K562 (cell line): ENCODE measurements around the gene KCNF1. TPM values are rescaled to one million over a fixed set of nuclear protein-coding genes. Genes with fewer than 3 reads are reported as not detected.

Source experiments
- ATAC-seq: fragments of 200-7000 bp; cut with Tn5 transposase; 3 replicates; pipeline ENCODE4 v1.9.1; 2020; ENCODE audit warnings: moderate library complexity
- BruUV-seq: library from RNA; stranded (reverse); fragments of 400-500 nt; replicated peaks from 2 replicates; lab custom pipeline; 2021; lab: Mats Ljungman, UMichigan
- CTCF ChIA-PET: fragments of 300-600 bp; formaldehyde crosslinking; extraction: SDS; loops from one replicate; lab custom pipeline; 2021; ENCODE audit warnings: low intra/inter-chr PET ratio; lab: Yijun Ruan, JAX
- POLR2A ChIA-PET: fragments of 300-600, 350-650 bp; sonication (Branson Sonifier 250); formaldehyde crosslinking; extraction: SDS; loops from one replicate; lab custom pipeline; 2021; ENCODE audit warnings: antibody characterized with exemption, inconsistent platforms; lab: Yijun Ruan, JAX
- DNase-seq, 4 experiments: peaks; one replicate each; pipeline versions ENCODE4 v3.0.0 to v3.0.0-alpha.2; 2011 to 2018; ENCODE audit warnings: low spot score in 3 of 4, mixed read lengths in 3 of 4; ENCODE audit errors: extremely low read depth in 1 of 4
- FAIRE-seq: peaks from 2 replicates; lab custom pipeline; 2011; peaks lifted over from hg19 to GRCh38; lab: Jason Lieb, UNC
- H2AFZ ChIP-seq: 2 replicates; pipeline ENCODE4 v1.6.0; 2011; ENCODE audit warnings: low read depth, low read length, control low read depth, inconsistent platforms
- H3K27ac ChIP-seq: fragments of 200-600 bp; 3 replicates; pipeline ENCODE4 v1.8.0; 2011; ENCODE audit warnings: low read depth, mild to moderate bottlenecking, control low read depth, inconsistent platforms, low read length, moderate library complexity, mixed read lengths; ENCODE audit errors: extremely low read depth
- H3K27me3 ChIP-seq, 2 experiments: fragments of 300-600 bp in 1 of 2; 2 replicates in 1 of 2; 3 replicates in 1 of 2; pipeline versions ENCODE4 v1.6.0 to v1.8.0; 2011; ENCODE audit warnings: inconsistent platforms in 2 of 2, low read length in 2 of 2, mild to moderate bottlenecking in 1 of 2, mixed read lengths in 1 of 2, moderate library complexity in 1 of 2; ENCODE audit not compliant: control insufficient read depth in 2 of 2, insufficient read depth in 2 of 2
- H3K36me3 ChIP-seq: fragments of 300-600 bp; 3 replicates; pipeline ENCODE4 v1.8.0; 2011; ENCODE audit warnings: mild to moderate bottlenecking, low read length, inconsistent platforms; ENCODE audit not compliant: control insufficient read depth, insufficient read depth
- H3K4me1 ChIP-seq, 2 experiments: fragments of 200-600 bp in 1 of 2; replicated peaks in 1 of 2; 2 replicates in 1 of 2; 3 replicates in 1 of 2; pipeline versions ENCODE4 v1.5.1 to v1.8.0; 2011; ENCODE audit warnings: inconsistent platforms in 2 of 2, low read length in 2 of 2, mild to moderate bottlenecking in 1 of 2, mixed read lengths in 1 of 2, moderate library complexity in 1 of 2; ENCODE audit not compliant: control insufficient read depth in 2 of 2, insufficient read depth in 2 of 2
- H3K4me2 ChIP-seq: 2 replicates; pipeline ENCODE4 v1.6.1; 2011; ENCODE audit warnings: low read length, control low read depth, inconsistent platforms, mixed read lengths; ENCODE audit not compliant: insufficient read depth
- H3K4me3 ChIP-seq: fragments of 200-600 bp; sonication (generic), shearing (Covaris generic); 2 replicates; pipeline ENCODE4 v1.5.1; 2016; ENCODE audit warnings: control low read depth, inconsistent platforms
- H3K79me2 ChIP-seq: fragments of 200-600 bp; 3 replicates; pipeline ENCODE4 v1.8.0; 2011; ENCODE audit warnings: low read length, inconsistent platforms; ENCODE audit not compliant: control insufficient read depth, insufficient read depth
- H3K9ac ChIP-seq, 2 experiments: 2 replicates each; pipeline versions ENCODE4 v1.6.0 to v1.6.1; 2011; ENCODE audit warnings: low read depth in 2 of 2, low read length in 2 of 2, control low read depth in 1 of 2, inconsistent platforms in 1 of 2, mild to moderate bottlenecking in 1 of 2, mixed read lengths in 1 of 2; ENCODE audit not compliant: insufficient read depth in 1 of 2
- H3K9me1 ChIP-seq: one replicate; pipeline ENCODE4 v1.6.0; 2011; ENCODE audit warnings: inconsistent platforms, mild to moderate bottlenecking, low read length, moderate library complexity; ENCODE audit not compliant: control insufficient read depth, insufficient read depth
- H3K9me3 ChIP-seq: replicated peaks from 2 replicates; pipeline ENCODE4 v1.5.1; 2011; ENCODE audit warnings: low read depth, low read length, inconsistent platforms; ENCODE audit not compliant: control insufficient read depth, insufficient read depth
- H4K20me1 ChIP-seq: replicated peaks from 2 replicates; pipeline ENCODE4 v1.6.1; 2011; ENCODE audit warnings: low read length, inconsistent platforms, mixed read lengths; ENCODE audit not compliant: control insufficient read depth, insufficient read depth
- MAFF ChIP-seq: IDR thresholded peaks from 2 replicates; pipeline ENCODE4 v1.6.1; 2012; ENCODE audit warnings: low read length, improper control_type of control experiment
- NCOA4 ChIP-seq: fragments of 450-650 bp; IDR thresholded peaks from 2 replicates; pipeline ENCODE4 v1.6.1; 2018; ENCODE audit warnings: mild to moderate bottlenecking; ENCODE audit not compliant: partially characterized antibody
- NFE2 ChIP-seq: IDR thresholded peaks from 2 replicates; pipeline ENCODE4 v1.6.1; 2014; ENCODE audit warnings: antibody characterized with exemption, low read depth
- TAL1 ChIP-seq: fragments of 450-650 bp; IDR thresholded peaks from 2 replicates; pipeline ENCODE4 v1.6.1; 2016; ENCODE audit warnings: mild to moderate bottlenecking
- ZNF316 ChIP-seq: fragments of 450-650 bp; IDR thresholded peaks from 2 replicates; pipeline ENCODE4 v1.6.1; 2016
- ZNF584 ChIP-seq: fragments of 200-800 bp; sonication (Bioruptor generic); IDR thresholded peaks from 2 replicates; pipeline ENCODE4 v1.6.1; 2016; ENCODE audit warnings: low read depth, mild to moderate bottlenecking, missing genetic modification characterization, missing compliant biosample characterization
- WGBS: fragments of 100-300 bp; shearing (Covaris generic); methylation state at CpG from one replicate; pipeline ENCODE4 v1.1.6; 2016; ENCODE audit warnings: low coverage, mixed read lengths; ENCODE audit not compliant: insufficient coverage; ENCODE audit errors: missing lambda C conversion rate; 5-methylcytosine and 5-hydroxymethylcytosine counted together
- in situ Hi-C: fragments of 300-500 bp; cut with MboI; formaldehyde crosslinking; loops from 4 replicates; pipeline ENCODE4 v1.15.0; 2018; ENCODE audit warnings: inconsistent platforms, mixed read lengths
- intact Hi-C: fragments of 100-400 bp; cut with micrococcal nuclease; formaldehyde crosslinking; loops from 2 replicates; pipeline ENCODE4 v1.14.2; 2022
- polyA plus RNA-seq, 8 experiments: library from polyadenylated mRNA; depleted of rRNA in 4 of 8; stranded (reverse) in 5 of 8; unstranded in 3 of 8; fragments of >200 nt; fragmentation: Nextera tagmentation in 2 of 8; fragmentation: Illumina TruSeq in 1 of 8; extraction: Ambion mirVana in 2 of 8; extraction: Trizol in 1 of 8; gene quantifications; 2 replicates each; pipeline versions ENCODE4 v1.2.1 to v1.2.3, GENCODE V29; 2011 to 2014; ENCODE audit warnings: inconsistent platforms in 1 of 8, missing spikeins in 1 of 8
- total RNA-seq, 7 experiments: library from RNA; depleted of rRNA in 6 of 7; stranded (reverse); fragments of >200 nt in 6 of 7; fragmentation: Illumina TruSeq in 2 of 7; extraction: Trizol in 2 of 7; gene quantifications; 2 replicates each; pipeline versions ENCODE4 v1.2.1 to v1.2.3, GENCODE V29; 2011 to 2021; ENCODE audit warnings: low replicate concordance in 1 of 7
- TF ChIP-seq, protein P1 (sequence below): fragments of 200-400 bp; formaldehyde crosslinking; IDR thresholded peaks from 2 replicates; pipeline ENCODE4 v1.6.1; 2017; ENCODE audit warnings: mild to moderate bottlenecking, low read depth, low read length, moderate library complexity
- TF ChIP-seq, protein P2 (sequence below): sonication (generic); formaldehyde crosslinking; IDR thresholded peaks from 2 replicates; pipeline ENCODE4 v1.5.0; 2020; ENCODE audit warnings: missing genetic modification reagents

The KCNF1 gene
- total and polyA plus RNA-seq, 9 of the 15 experiments (the other 6 are each of a cell fraction or from before 2014, with no cell fraction given) = not detected

DNA sequence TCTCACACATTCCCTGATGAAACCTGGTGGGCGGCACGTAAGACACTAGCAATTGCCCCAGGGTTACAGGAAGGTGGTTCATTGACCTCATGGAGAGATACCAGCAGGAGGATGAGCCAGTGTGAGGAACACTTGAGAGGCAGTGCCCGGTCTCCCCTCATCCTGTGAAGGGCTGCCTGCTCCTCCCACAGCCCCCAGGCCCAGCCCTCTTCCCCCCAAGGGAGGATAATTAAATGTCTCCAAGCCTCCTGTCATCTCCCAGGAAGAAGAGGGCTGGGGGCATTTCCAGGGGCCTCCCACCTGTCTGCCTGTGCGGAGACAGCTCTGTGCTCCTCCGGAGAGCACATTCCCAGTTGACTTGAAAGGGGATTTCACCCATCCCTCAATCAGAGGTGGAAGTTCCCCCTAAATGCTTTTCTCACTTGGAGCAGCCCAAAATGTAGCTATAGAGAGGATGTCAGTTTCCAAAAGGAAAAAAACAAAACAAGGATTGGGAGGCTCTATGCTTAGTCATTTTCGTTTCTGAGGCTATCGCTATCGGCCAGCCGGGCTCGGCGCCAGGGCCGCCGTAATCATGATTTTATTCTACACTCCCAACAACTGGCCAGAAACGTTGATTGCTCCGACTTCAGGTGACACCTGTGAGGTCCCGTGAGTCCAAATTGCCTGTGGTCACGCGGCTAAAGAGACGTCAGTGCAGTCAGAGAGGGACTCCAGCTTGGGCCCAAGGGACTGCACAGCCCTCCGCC lies 7.1 kb downstream of the KCNF1 start (continued):
- TF ChIP-seq, protein P1, sequence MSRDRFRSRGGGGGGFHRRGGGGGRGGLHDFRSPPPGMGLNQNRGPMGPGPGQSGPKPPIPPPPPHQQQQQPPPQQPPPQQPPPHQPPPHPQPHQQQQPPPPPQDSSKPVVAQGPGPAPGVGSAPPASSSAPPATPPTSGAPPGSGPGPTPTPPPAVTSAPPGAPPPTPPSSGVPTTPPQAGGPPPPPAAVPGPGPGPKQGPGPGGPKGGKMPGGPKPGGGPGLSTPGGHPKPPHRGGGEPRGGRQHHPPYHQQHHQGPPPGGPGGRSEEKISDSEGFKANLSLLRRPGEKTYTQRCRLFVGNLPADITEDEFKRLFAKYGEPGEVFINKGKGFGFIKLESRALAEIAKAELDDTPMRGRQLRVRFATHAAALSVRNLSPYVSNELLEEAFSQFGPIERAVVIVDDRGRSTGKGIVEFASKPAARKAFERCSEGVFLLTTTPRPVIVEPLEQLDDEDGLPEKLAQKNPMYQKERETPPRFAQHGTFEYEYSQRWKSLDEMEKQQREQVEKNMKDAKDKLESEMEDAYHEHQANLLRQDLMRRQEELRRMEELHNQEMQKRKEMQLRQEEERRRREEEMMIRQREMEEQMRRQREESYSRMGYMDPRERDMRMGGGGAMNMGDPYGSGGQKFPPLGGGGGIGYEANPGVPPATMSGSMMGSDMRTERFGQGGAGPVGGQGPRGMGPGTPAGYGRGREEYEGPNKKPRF = no peak
- TF ChIP-seq TAL1 = peak; percentile 45; the same call in 1 of the 2 replicates
- TF ChIP-seq ZNF584 (CRISPR knock-in tag) = 0 out of 2 replicates have a peak, but pooled peaks have one; percentile 21
- peak; percentile 60 for TF ChIP-seq ZNF316
- peak; percentile 35; the same call in 1 of the 2 replicates for TF ChIP-seq MAFF
- peak; percentile 82 for TF ChIP-seq NFE2

DNA sequence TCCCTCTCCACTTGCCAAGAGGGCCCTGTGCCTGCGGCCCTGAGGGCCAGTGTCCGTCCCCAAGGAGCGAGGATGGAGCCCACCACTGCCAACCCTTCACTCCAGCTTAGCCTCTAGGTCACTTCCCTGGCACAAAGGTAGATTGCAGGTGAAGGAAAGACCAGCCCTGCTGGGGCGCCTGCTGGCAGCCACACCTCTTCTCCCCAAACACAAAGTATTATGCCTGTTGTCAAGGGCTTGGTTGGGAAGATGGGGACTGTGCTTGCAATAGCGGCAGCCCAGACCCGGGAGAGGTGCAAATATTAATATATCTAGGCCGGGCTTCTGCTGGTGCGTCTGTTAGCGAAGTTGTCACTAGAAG lies 7.7 kb downstream of the KCNF1 start:
- POLR2A ChIA-PET = no interaction called here
- H3K27me3 ChIP-seq = peaks cover 32 to 82% of the 10 kb centered on the region in 2 experiments; a peak in 4 of 5 replicates
- intact Hi-C loops = no loop called here

More for the DNA sequence above, 7.7 kb downstream of the KCNF1 start:
- in situ Hi-C loops = no loop called here
- Histone ChIP-seq H2AFZ (no peak overlapping the region), H3K27ac (no peak overlapping the region), H3K4me3 (no peak overlapping the region), H3K4me1 (peaks cover 10% of the 10 kb centered on the region in 2 experiments; a peak in 4 of 5 replicates), H3K36me3 (no peaks in the 10 kb centered on the region), H3K9me3 (no peaks in the 10 kb centered on the region), H3K4me2 (peak overlapping the region; percentile 1; the same call in 1 of the 2 replicates), H3K9me1 (peaks cover 8% of the 10 kb centered on the region), H3K9ac (no peak overlapping the region), H4K20me1 (peaks cover 19% of the 10 kb centered on the region; the same call in 1 of the 2 replicates), H3K79me2 (no peaks in the 10 kb centered on the region)
- ATAC-seq (no peak), FAIRE-seq (no peak), DNase-seq (no peak)
- WGBS = 2% methylated on average over 9 of the region's 9 CpGs
- no TSS peak for BruUV-seq
- no peak for TF ChIP-seq NCOA4
- TF ChIP-seq, protein P2, sequence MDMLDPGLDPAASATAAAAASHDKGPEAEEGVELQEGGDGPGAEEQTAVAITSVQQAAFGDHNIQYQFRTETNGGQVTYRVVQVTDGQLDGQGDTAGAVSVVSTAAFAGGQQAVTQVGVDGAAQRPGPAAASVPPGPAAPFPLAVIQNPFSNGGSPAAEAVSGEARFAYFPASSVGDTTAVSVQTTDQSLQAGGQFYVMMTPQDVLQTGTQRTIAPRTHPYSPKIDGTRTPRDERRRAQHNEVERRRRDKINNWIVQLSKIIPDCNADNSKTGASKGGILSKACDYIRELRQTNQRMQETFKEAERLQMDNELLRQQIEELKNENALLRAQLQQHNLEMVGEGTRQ (CRISPR knock-in tag) = 0 out of 2 replicates have a peak, but pooled peaks have one; percentile 2
- CTCF ChIA-PET = no interaction called here
